ENCODE data around the gene PTPRT. TPM values are rescaled to one million over a fixed set of nuclear protein-coding genes. Genes with fewer than 3 reads are reported as not detected.

The PTPRT gene
- total RNA-seq, 4 donors from 2014 or later, result 0.04 TPM; not detected in 3

DNA sequence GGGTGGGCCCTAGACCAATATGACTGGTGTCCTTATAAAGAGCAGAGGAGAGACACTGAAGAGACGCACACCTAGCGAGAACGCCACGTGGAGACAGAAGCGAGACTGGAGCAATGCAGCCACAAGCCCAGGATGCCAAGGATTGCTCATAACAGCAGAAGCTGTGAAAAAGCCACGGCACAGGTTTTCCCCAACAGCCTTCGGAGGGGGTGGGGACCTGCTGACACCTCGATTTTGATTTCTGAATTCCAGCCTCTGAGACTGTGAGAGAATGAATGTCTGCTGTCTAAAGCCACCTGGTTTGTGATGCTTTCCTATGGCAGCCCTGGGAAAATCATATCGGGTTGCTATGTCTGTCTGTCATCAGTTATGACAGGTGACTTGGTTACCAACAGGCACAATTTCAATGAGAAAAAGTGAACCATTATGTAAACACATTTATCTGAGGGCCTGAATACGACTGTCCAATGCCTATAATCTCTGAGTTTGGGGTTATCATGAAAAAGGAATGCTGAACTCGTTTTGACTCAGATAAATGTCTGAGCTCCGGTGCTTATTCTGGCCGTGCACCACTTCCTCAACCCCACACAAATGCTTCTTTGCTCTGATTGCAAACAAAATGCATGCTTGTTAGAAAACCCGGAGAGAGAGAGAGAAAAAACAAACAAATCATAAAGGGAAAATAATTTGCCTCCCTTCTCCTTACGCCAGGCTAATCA lies 769.7 kb downstream of the PTPRT start:
- ATAC-seq, result no peak
- WGBS, 2 donors (ENCODE audit: low coverage in 1 of 2), result 19 to 21% methylated on average over 6 to 7 of the region's 15 CpGs
- H3K9me3 ChIP-seq, result no peaks in the 10 kb centered on the region

DNA sequence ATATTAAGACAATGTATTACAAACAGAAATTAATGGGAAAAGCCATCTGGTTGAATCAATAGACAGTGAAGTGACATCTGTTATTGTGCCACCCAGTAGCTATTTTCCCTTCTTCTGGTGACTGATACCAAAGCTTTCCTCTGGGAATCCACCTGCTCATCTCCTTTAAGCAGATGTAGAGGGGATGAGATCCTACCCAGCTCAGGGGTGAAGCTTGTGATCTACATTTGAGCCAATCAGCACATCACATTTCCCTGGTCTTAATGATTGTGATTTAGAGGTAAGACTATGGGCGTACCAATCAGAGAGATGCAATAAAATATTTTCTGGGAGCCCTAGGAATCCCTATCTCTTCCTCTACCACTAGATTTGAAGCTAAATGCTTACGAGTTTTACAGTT lies 782.9 kb downstream of the PTPRT start:
- TF ChIP-seq CTCF (IDR thresholded peaks at IDR 0.05), result no peak
- TF ChIP-seq EP300 (IDR thresholded peaks at IDR 0.05), result no peak
- TF ChIP-seq POLR2A (IDR thresholded peaks at IDR 0.05), result no peak
- TF ChIP-seq POLR2AphosphoS5 (IDR thresholded peaks at IDR 0.05), result no peak
- no peak for ATAC-seq
- Histone ChIP-seq H3K4me1 (no peaks in the 10 kb centered on the region), H3K27me3 (no peaks in the 10 kb centered on the region), H3K36me3 (no peaks in the 10 kb centered on the region), H3K27ac (no peak overlapping the region), H3K9me3 (no peaks in the 10 kb centered on the region), H3K4me3 (no peak overlapping the region)
- WGBS, 2 donors (ENCODE audit: low coverage in 1 of 2), result 86 to 88% methylated on average over 1 to 2 of the region's 2 CpGs

More for the DNA sequence above, 769.7 kb downstream of the PTPRT start:
- no peak for TF ChIP-seq POLR2AphosphoS5 (IDR thresholded peaks at IDR 0.05)
- no peak for TF ChIP-seq POLR2A (IDR thresholded peaks at IDR 0.05)
- no peak for TF ChIP-seq CTCF (IDR thresholded peaks at IDR 0.05)
- TF ChIP-seq EP300 (IDR thresholded peaks at IDR 0.05), result no peak
- Histone ChIP-seq H3K4me3 (no peak overlapping the region), H3K4me1 (no peaks in the 10 kb centered on the region), H3K27ac (no peak overlapping the region), H3K27me3 (no peaks in the 10 kb centered on the region), H3K36me3 (no peaks in the 10 kb centered on the region)

GRCh38 chr20:42402455-42402854 lies 787.3 kb downstream of the PTPRT start:
- H3K9me3 ChIP-seq, result no peaks in the 10 kb centered on the region
- TF ChIP-seq EP300 (IDR thresholded peaks at IDR 0.05) (no peak), POLR2AphosphoS5 (IDR thresholded peaks at IDR 0.05) (no peak), POLR2A (IDR thresholded peaks at IDR 0.05) (no peak), CTCF (IDR thresholded peaks at IDR 0.05) (no peak)
- ATAC-seq, result no peak
- no peak overlapping the region for H3K4me3 ChIP-seq
- no peaks in the 10 kb centered on the region for H3K27me3 ChIP-seq
- no peaks in the 10 kb centered on the region for H3K36me3 ChIP-seq
- H3K27ac ChIP-seq, result no peak overlapping the region
- H3K4me1 ChIP-seq, result no peaks in the 10 kb centered on the region
- WGBS, 2 donors (ENCODE audit: low coverage in 1 of 2), result 64% methylated on average over 5 of the region's 5 CpGs

GRCh38 chr20:42401613-42402012 lies 788.1 kb downstream of the PTPRT start:
- H3K4me3 ChIP-seq, result no peak overlapping the region
- 7 to 43% methylated on average over 2 to 3 of the region's 3 CpGs for WGBS, 2 donors (ENCODE audit: low coverage in 1 of 2)
- H3K27ac ChIP-seq, result no peak overlapping the region
- no peaks in the 10 kb centered on the region for H3K4me1 ChIP-seq
- H3K36me3 ChIP-seq, result no peaks in the 10 kb centered on the region
- peaks cover 0 to 4% (median 0%) of the 10 kb centered on the region in 3 donors for H3K9me3 ChIP-seq
- no peaks in the 10 kb centered on the region for H3K27me3 ChIP-seq
- no peak for ATAC-seq
- TF ChIP-seq CTCF (IDR thresholded peaks at IDR 0.05) (no peak), EP300 (IDR thresholded peaks at IDR 0.05) (no peak), POLR2AphosphoS5 (IDR thresholded peaks at IDR 0.05) (no peak), POLR2A (IDR thresholded peaks at IDR 0.05) (no peak)

GRCh38 chr20:42399802-42400201 lies 789.9 kb downstream of the PTPRT start:
- Histone ChIP-seq H3K9me3 (peaks cover 0 to 6% (median 0%) of the 10 kb centered on the region in 3 donors), H3K4me3 (no peak overlapping the region), H3K4me1 (no peaks in the 10 kb centered on the region), H3K27me3 (no peaks in the 10 kb centered on the region), H3K27ac (no peak overlapping the region), H3K36me3 (no peaks in the 10 kb centered on the region)
- no peak for ATAC-seq
- TF ChIP-seq POLR2A (IDR thresholded peaks at IDR 0.05), result no peak
- no peak for TF ChIP-seq EP300 (IDR thresholded peaks at IDR 0.05)
- no peak for TF ChIP-seq POLR2AphosphoS5 (IDR thresholded peaks at IDR 0.05)
- no peak for TF ChIP-seq CTCF (IDR thresholded peaks at IDR 0.05)
- 36 to 61% methylated on average over 3 of the region's 3 CpGs for WGBS, 2 donors (ENCODE audit: low coverage in 1 of 2)

Measured in gastroesophageal sphincter (tissue), 4 donors.